Nephron progenitor cell (in vitro differentiated cells): Measurements from ENCODE around the gene CROT.
"Not testable (repeated sequence)": the region's sequence is repeated elsewhere in the genome, so short reads cannot be mapped to it uniquely, and the experiment has no call there.

Experiments used
- DNase-seq: peaks from one replicate; pipeline ENCODE4 v3.0.0; 2021
- H3K27ac Mint-ChIP-seq: 2 replicates; pipeline ENCODE4 v1.8.0; 2021; ENCODE audit warnings: mild to moderate bottlenecking, moderate library complexity, mixed read lengths
- H3K27me3 Mint-ChIP-seq: 2 replicates; pipeline ENCODE4 v1.8.0; 2021; ENCODE audit warnings: mild to moderate bottlenecking, low read depth, mixed read lengths; ENCODE audit not compliant: poor library complexity
- H3K36me3 Mint-ChIP-seq: 2 replicates; pipeline ENCODE4 v1.8.0; 2021; ENCODE audit warnings: low read depth, mixed read lengths
- H3K4me1 Mint-ChIP-seq: 2 replicates; pipeline ENCODE4 v1.8.0; 2021; ENCODE audit warnings: mixed read lengths
- H3K4me3 Mint-ChIP-seq: 2 replicates; pipeline ENCODE4 v1.8.0; 2021; ENCODE audit warnings: mild to moderate bottlenecking, moderate library complexity, mixed read lengths
- H3K9me3 Mint-ChIP-seq: 2 replicates; pipeline ENCODE4 v1.8.0; 2021; ENCODE audit warnings: mild to moderate bottlenecking, moderate library complexity, mixed read lengths
- TF ChIP-seq, protein P1 (sequence below): fragments of 200-600 bp; sonication (generic); IDR thresholded peaks from 2 replicates; pipeline ENCODE4 v1.5.0; 2021; ENCODE audit warnings: antibody characterized with exemption

CROT gene

DNA sequence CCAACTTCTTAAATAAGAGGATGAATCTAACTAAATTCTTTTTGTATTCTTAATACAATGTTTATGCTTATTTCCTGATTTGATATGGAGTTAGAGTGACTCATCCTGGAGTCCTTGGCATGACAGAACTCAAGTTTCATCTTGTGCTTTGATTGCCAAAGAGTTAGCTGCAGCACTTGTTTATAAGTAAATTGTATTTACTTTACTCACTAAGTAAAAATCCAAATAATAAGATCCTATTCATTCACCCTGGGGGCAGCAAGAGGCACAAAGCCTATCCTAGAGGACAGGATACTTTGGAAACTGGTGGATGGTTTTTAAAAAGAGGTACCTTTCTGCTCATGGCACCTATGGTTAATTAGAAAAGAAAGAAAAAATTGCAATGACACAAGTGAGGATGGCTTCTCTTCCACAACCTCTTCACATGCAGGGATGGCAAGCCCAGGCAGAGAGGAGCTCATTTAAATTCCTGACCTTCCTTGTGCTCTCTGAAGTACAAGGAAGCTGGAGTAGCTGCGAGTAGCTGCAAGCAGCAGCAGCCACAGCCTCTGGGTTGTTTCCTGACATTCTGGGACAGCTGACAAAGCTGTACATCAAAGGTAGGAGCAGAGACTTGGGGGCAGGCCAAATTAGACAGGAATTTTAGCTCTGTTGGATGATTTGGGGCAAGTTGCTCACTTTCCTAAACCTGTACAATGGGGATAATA lies 28.5 kb upstream of the CROT start:
- Mint-ChIP-seq H3K27ac (no peak overlapping the region), H3K4me3 (no peak overlapping the region), H3K27me3 (no peaks in the 10 kb centered on the region), H3K4me1 (no peaks in the 10 kb centered on the region), H3K36me3 (peaks cover 21% of the 10 kb centered on the region), H3K9me3 (peaks cover 23% of the 10 kb centered on the region)
- TF ChIP-seq, protein P1, sequence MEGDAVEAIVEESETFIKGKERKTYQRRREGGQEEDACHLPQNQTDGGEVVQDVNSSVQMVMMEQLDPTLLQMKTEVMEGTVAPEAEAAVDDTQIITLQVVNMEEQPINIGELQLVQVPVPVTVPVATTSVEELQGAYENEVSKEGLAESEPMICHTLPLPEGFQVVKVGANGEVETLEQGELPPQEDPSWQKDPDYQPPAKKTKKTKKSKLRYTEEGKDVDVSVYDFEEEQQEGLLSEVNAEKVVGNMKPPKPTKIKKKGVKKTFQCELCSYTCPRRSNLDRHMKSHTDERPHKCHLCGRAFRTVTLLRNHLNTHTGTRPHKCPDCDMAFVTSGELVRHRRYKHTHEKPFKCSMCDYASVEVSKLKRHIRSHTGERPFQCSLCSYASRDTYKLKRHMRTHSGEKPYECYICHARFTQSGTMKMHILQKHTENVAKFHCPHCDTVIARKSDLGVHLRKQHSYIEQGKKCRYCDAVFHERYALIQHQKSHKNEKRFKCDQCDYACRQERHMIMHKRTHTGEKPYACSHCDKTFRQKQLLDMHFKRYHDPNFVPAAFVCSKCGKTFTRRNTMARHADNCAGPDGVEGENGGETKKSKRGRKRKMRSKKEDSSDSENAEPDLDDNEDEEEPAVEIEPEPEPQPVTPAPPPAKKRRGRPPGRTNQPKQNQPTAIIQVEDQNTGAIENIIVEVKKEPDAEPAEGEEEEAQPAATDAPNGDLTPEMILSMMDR = no peak
- DNase-seq = no peak

DNA sequence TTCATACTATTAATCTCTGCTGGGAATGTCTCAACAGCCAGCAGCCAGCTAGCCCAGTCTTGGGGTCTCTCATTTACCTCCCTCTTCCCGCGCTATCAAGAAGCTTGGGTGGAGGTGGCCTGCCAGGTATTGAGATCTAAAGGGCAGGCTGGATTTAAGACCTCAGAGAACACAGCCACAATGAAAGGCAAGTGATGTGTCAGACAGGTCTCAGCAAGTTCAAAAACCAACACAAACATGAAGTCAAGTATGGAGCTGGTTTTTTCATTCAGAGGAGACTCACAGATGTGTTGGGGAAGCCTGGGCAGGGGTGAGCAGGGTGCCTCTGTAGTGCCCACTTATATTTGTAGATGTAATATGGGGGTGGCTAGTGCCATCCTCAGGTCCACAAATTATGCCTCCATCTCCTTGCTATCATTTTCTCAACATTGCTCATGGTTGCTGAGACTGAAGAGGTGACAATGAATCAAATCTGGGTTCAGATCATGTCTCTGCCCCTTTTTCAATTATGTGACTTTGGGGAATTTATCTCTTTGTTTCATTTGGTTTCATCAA lies 27.7 kb upstream of the CROT start:
- H3K36me3 Mint-ChIP-seq = peaks cover 29% of the 10 kb centered on the region
- no peak overlapping the region for H3K4me3 Mint-ChIP-seq
- no peak for DNase-seq
- peaks cover 31% of the 10 kb centered on the region for H3K9me3 Mint-ChIP-seq
- TF ChIP-seq, protein P1 = no peak
- no peak overlapping the region for H3K27ac Mint-ChIP-seq
- H3K27me3 Mint-ChIP-seq = no peaks in the 10 kb centered on the region
- no peaks in the 10 kb centered on the region for H3K4me1 Mint-ChIP-seq

DNA sequence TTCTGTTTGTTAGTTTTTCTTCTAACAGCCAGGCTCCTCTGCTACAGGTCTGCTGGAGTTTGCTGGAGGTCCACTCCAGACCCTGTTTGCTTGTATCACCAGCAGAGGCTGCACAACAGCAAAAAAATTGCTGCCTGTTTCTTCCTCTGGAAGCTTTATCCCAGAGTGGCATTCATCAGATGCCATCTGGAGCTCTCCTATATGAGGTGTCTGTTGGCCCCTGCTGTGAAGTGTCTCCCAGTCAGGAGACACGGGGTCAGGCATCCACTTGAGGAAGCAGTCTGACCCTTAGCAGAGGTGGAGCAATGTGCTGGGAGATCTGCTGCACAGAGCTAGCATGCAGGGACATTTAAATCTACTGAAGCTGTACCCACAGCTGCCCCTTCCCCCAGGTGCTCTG lies 26.7 kb upstream of the CROT start:
- no peak overlapping the region for H3K27ac Mint-ChIP-seq
- TF ChIP-seq, protein P1 = no peak
- peaks cover 38% of the 10 kb centered on the region for H3K36me3 Mint-ChIP-seq
- DNase-seq = no peak
- no peaks in the 10 kb centered on the region for H3K4me1 Mint-ChIP-seq
- no peaks in the 10 kb centered on the region for H3K27me3 Mint-ChIP-seq
- H3K9me3 Mint-ChIP-seq = peaks cover 32% of the 10 kb centered on the region
- H3K4me3 Mint-ChIP-seq = no peak overlapping the region

DNA sequence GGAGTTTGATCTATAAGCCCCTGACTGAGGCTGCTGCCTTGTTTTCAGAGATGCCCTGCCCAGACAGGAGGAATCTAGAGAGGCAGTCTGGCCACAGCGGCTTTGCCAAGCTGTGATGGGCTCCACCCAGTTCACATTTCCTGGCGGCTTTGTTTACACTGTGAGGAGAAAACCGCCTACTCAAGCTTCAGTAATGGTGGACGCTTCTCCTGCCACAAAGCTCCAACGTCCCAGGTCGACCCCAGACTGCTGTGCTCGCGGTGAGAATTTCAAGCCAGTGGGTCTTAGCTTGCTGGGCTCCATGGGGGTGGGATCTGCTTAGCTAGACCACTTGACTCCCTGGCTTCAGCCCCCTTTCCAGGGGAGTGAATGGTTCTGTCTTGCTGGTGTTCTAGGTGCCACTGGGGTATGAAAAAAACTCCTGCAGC lies 26.3 kb upstream of the CROT start:
- not testable (repeated sequence) for DNase-seq, H3K4me3 Mint-ChIP-seq, H3K4me1 Mint-ChIP-seq

DNA sequence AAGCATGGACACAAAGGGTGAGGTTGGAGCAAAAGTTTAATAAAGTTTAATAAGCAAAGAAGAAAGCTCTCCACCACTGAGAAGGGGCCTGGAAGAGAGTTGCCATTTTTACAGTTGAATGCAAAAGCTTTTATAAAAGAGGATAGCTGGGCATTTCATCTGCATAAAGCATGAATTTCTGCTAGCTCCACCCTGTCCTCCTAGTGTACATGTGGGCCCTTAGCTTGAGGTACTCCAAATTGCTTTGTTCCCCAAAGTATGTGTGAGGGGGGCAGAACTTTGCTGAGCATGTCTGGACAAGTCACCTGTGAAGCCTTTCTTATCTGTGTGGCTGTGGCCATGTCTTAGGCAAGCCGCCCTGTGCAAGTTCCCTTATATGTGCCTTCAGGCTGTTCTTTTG lies 22.6 kb upstream of the CROT start:
- H3K27me3 Mint-ChIP-seq = no peaks in the 10 kb centered on the region
- no peak for DNase-seq
- H3K27ac Mint-ChIP-seq = peak overlapping the region; percentile 85
- peaks cover 77% of the 10 kb centered on the region for H3K36me3 Mint-ChIP-seq
- H3K4me1 Mint-ChIP-seq = no peaks in the 10 kb centered on the region
- peaks cover 59% of the 10 kb centered on the region for H3K9me3 Mint-ChIP-seq
- H3K4me3 Mint-ChIP-seq = no peak overlapping the region
- TF ChIP-seq, protein P1 = no peak

More for the DNA sequence above, 26.3 kb upstream of the CROT start:
- Mint-ChIP-seq H3K9me3 (peaks cover 32% of the 10 kb centered on the region), H3K36me3 (peaks cover 43% of the 10 kb centered on the region)
- H3K27me3 Mint-ChIP-seq, H3K27ac Mint-ChIP-seq: not testable (repeated sequence)

DNA sequence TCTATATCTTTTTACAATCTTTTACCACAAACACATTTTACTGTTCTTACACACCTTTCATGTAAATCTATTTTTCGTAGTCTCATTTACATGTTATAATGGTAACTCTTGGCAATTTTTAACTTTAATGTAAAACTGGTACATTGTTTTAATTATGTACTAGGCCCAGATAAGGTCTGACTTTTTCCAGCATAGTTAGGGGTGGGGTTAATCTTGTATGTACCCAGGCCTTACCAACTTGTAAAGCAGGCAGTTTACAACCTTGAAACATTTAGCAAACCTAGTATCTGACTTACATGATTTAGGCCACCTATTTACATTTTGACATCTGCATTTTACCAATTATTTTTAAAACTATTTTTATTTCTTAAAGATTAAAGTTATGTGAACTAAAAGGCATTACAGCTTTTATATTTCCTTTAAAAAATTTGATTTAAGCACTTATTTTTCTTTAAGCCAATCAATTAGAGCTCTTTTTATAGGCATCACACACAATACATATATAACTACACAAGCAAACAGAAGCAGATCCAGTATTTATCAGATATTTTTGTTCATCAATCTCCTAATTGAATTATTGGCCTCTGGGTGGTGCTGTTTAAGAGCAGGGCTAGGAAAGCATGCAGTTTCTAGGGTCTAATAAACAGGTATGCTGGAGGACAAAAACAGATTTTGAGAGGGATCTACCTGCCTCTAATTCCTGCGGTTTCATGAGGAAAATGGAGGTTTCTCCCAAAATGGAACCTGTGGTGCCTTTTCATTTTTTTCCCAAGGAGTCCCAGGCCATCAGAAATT lies 19.7 kb upstream of the CROT start:
- H3K36me3 Mint-ChIP-seq = peaks cover 96% of the 10 kb centered on the region
- H3K4me3 Mint-ChIP-seq = no peak overlapping the region
- H3K27me3 Mint-ChIP-seq = peaks cover 6% of the 10 kb centered on the region
- TF ChIP-seq, protein P1 = no peak
- no peak overlapping the region for H3K27ac Mint-ChIP-seq
- peaks cover 77% of the 10 kb centered on the region for H3K9me3 Mint-ChIP-seq
- H3K4me1 Mint-ChIP-seq = no peaks in the 10 kb centered on the region
- DNase-seq = no peak
